ENCODE results near the gene CDH2. TPM values are rescaled to one million over a fixed set of nuclear protein-coding genes. Genes with fewer than 3 reads are reported as not detected.
A peak's percentile ranks its signal among the peaks of the same experiment; 100 is the strongest.

CDH2 gene
- total RNA-seq, 1 experiment from 2014 or later: 34.0 TPM

DNA sequence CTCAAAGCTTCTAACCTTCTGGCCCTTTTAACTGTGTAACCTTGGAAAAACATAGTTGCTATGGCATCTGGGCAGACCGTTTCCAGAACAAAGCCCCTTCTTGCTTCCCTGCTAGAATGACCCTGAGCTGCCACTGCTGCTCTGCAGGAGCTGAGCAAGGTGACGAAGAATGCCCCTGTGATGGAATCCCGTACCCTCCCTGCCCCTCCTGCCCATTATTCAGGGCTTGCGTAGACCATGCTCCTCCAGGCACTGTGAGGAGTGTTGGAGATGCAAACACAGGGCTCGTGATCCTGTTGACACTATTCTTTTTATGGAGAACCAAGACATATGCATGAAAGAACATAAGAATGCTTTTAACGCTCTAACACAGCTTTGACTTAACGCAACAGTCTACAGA lies 191.1 kb downstream of the CDH2 start:
- BruUV-seq (replicated peaks): no TSS peak
- ATAC-seq: no peak
- intact Hi-C loops (cut with micrococcal nuclease): no loop called here
- H3K4me3 ChIP-seq (ENCODE audit: low read length): no peak overlapping the region
- H3K9me2 ChIP-seq (replicated peaks; ENCODE audit: low read length): no peaks in the 10 kb centered on the region
- H3F3A ChIP-seq (ENCODE audit: low read length, unreplicated experiment): no peaks in the 10 kb centered on the region
- no peak overlapping the region for H2AFZ ChIP-seq (ENCODE audit: low read length)
- H3K27ac ChIP-seq (ENCODE audit: low read length): no peak overlapping the region
- H3K36me3 ChIP-seq (ENCODE audit: low read depth, low read length): peaks cover 7% of the 10 kb centered on the region
- no peaks in the 10 kb centered on the region for H3K79me2 ChIP-seq (ENCODE audit: low read length)
- TF ChIP-seq EZH2 (IDR thresholded peaks at IDR 0.05; ENCODE audit: low read length, unreplicated experiment) (no peak), EZH2phosphoT487 (IDR thresholded peaks at IDR 0.05; ENCODE audit: borderline replicate concordance, low read length) (no peak)
- TF ChIP-seq, protein P1, sequence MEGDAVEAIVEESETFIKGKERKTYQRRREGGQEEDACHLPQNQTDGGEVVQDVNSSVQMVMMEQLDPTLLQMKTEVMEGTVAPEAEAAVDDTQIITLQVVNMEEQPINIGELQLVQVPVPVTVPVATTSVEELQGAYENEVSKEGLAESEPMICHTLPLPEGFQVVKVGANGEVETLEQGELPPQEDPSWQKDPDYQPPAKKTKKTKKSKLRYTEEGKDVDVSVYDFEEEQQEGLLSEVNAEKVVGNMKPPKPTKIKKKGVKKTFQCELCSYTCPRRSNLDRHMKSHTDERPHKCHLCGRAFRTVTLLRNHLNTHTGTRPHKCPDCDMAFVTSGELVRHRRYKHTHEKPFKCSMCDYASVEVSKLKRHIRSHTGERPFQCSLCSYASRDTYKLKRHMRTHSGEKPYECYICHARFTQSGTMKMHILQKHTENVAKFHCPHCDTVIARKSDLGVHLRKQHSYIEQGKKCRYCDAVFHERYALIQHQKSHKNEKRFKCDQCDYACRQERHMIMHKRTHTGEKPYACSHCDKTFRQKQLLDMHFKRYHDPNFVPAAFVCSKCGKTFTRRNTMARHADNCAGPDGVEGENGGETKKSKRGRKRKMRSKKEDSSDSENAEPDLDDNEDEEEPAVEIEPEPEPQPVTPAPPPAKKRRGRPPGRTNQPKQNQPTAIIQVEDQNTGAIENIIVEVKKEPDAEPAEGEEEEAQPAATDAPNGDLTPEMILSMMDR (conservative IDR thresholded peaks at IDR 0.05; ENCODE audit: low read depth, low read length): no peak
- H3K27me3 ChIP-seq (ENCODE audit: low read length): no peaks in the 10 kb centered on the region
- DNase-seq: no peak
- no peak overlapping the region for H3K4me2 ChIP-seq (ENCODE audit: low read length)
- H3K4me1 ChIP-seq (ENCODE audit: insufficient read depth, low read length): no peaks in the 10 kb centered on the region
- no peaks in the 10 kb centered on the region for H3K9me3 ChIP-seq (ENCODE audit: low read length)
- ChIA-PET POLR2A (ENCODE audit: unreplicated experiment) (no interaction called here), CTCF (interaction anchor here (0.7 kb wide), 1 partner anchor 377 kb away, joined by 3 read pairs; no protein-coding TSS in a partner anchor)
- H4K20me1 ChIP-seq (ENCODE audit: low read length): no peaks in the 10 kb centered on the region
- no peak overlapping the region for H3K9ac ChIP-seq (ENCODE audit: low read length)

DNA sequence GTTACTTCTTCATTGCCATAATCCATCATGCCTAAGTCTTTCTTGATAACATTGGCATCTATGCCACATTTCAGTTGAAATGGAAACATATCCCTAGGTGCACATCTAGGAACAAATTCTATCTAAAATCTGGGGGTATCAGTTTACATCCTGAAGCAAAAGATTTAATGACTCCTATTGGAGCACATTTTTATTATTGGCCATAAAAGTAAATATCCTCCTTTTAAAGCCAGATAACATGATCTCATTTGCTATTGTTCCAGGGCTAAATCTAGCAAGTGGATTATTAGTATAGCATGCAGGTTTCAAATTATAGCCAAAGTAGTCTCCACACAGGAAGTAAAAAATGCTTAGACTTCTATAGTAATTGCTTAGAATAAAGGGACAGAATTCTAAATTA lies 193.2 kb downstream of the CDH2 start:
- BruUV-seq (replicated peaks): no TSS peak

DNA sequence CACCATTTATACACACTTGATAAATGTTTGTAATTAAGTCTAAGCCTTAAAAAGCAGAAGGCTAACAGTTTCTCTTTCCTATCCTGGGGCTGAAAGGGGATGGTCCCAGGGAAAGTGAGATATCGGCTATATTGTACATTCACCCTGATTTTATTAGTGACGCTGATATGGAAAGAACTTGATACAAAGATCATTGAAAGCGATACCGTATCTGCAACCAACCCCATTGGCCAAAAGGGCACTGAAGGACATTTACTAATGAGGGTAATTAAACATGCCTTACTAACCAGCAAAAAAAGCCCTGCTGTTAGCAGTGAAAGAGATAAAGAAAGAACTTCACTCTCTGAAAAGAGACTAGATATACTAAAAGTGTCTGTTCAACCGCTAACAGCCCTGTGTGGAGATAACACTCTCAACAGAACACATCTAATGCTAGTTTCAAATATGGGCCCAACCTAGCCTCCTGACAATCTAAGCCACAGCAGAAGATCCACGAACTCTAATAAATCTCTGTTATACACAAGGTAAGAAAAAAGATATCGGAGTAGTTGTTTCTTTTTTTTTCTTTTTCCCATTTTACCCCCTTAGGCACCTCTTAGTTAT lies 200.0 kb downstream of the CDH2 start:
- Histone ChIP-seq H3K9ac (ENCODE audit: low read length) (no peak overlapping the region), H3K79me2 (ENCODE audit: low read length) (no peaks in the 10 kb centered on the region), H3K27ac (ENCODE audit: low read length) (no peak overlapping the region), H2AFZ (ENCODE audit: low read length) (no peak overlapping the region), H3K4me3 (ENCODE audit: low read length) (no peak overlapping the region), H3K9me2 (replicated peaks; ENCODE audit: low read length) (no peaks in the 10 kb centered on the region), H3K4me2 (ENCODE audit: low read length) (no peak overlapping the region), H4K20me1 (ENCODE audit: low read length) (no peaks in the 10 kb centered on the region), H3F3A (ENCODE audit: low read length, unreplicated experiment) (no peaks in the 10 kb centered on the region), H3K9me3 (ENCODE audit: low read length) (no peaks in the 10 kb centered on the region), H3K36me3 (ENCODE audit: low read depth, low read length) (peaks cover 2% of the 10 kb centered on the region), H3K4me1 (ENCODE audit: insufficient read depth, low read length) (no peaks in the 10 kb centered on the region), H3K27me3 (ENCODE audit: low read length) (no peaks in the 10 kb centered on the region)
- BruUV-seq (replicated peaks): no TSS peak
- intact Hi-C loops (cut with micrococcal nuclease): no loop called here
- ATAC-seq: no peak
- no peak for TF ChIP-seq EZH2 (IDR thresholded peaks at IDR 0.05; ENCODE audit: low read length, unreplicated experiment)
- TF ChIP-seq, protein P1 (conservative IDR thresholded peaks at IDR 0.05; ENCODE audit: low read depth, low read length): no peak
- TF ChIP-seq EZH2phosphoT487 (IDR thresholded peaks at IDR 0.05; ENCODE audit: borderline replicate concordance, low read length): no peak
- DNase-seq: no peak
- CTCF ChIA-PET: no interaction called here
- POLR2A ChIA-PET (ENCODE audit: unreplicated experiment): no interaction called here

More for the DNA sequence above, 193.2 kb downstream of the CDH2 start:
- Histone ChIP-seq H3F3A (ENCODE audit: low read length, unreplicated experiment) (no peaks in the 10 kb centered on the region), H4K20me1 (ENCODE audit: low read length) (no peaks in the 10 kb centered on the region), H3K9me2 (replicated peaks; ENCODE audit: low read length) (no peaks in the 10 kb centered on the region), H3K36me3 (ENCODE audit: low read depth, low read length) (peaks cover 7% of the 10 kb centered on the region), H3K27ac (ENCODE audit: low read length) (no peak overlapping the region), H3K4me3 (ENCODE audit: low read length) (no peak overlapping the region), H3K9ac (ENCODE audit: low read length) (no peak overlapping the region), H3K4me2 (ENCODE audit: low read length) (no peak overlapping the region), H3K4me1 (ENCODE audit: insufficient read depth, low read length) (no peaks in the 10 kb centered on the region), H3K9me3 (ENCODE audit: low read length) (no peaks in the 10 kb centered on the region), H2AFZ (ENCODE audit: low read length) (no peak overlapping the region), H3K79me2 (ENCODE audit: low read length) (no peaks in the 10 kb centered on the region), H3K27me3 (ENCODE audit: low read length) (no peaks in the 10 kb centered on the region)
- no peak for ATAC-seq
- intact Hi-C loops (cut with micrococcal nuclease): no loop called here
- POLR2A ChIA-PET (ENCODE audit: unreplicated experiment): no interaction called here
- CTCF ChIA-PET: no interaction called here
- TF ChIP-seq EZH2 (IDR thresholded peaks at IDR 0.05; ENCODE audit: low read length, unreplicated experiment): no peak
- no peak for TF ChIP-seq EZH2phosphoT487 (IDR thresholded peaks at IDR 0.05; ENCODE audit: borderline replicate concordance, low read length)
- TF ChIP-seq, protein P1 (conservative IDR thresholded peaks at IDR 0.05; ENCODE audit: low read depth, low read length): no peak
- DNase-seq: peak; percentile 12

Data from PC-3 (cell line).